Activated CD8-positive, alpha-beta memory T cell treated with anti-CD3 and anti-CD28 coated beads for 1 hour (primary cell): Measurements from ENCODE around the gene RPSA.
"Not testable (repeated sequence)": the region's sequence is repeated elsewhere in the genome, so short reads cannot be mapped to it uniquely, and the experiment has no call there.

ENCODE experiments used
- DNase-seq, 2 donors: peaks; one replicate each; pipeline ENCODE4 v3.0.0-alpha.2; 2020; ENCODE audit warnings: low read depth in 1 of 2; ENCODE audit errors: extremely low read depth in 1 of 2

Gene RPSA

DNA sequence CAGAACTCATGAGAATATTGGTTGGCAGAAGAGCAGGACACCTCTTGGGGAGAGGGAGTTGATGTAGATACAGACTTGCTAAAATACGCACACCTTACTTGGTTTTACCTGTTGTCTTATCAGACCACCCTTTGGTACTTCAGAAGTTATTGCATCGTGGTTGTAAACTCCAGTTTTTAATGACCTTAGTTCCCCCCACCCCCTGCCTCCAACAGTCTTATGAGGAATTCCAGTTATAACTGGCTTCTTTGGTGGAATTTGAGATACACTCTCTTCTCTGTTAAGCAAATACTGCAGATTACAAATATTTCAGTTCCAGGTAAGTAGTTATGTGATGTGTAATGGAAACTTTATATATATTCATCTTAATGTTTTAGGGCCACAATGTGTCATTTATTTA, 18.4 kb upstream of the RPSA start:
- DNase-seq, result no peak

- no peak for DNase-seq
Observed at GRCh38 chr3:39388741-39389248, 17.7 kb upstream of the RPSA start.

DNA sequence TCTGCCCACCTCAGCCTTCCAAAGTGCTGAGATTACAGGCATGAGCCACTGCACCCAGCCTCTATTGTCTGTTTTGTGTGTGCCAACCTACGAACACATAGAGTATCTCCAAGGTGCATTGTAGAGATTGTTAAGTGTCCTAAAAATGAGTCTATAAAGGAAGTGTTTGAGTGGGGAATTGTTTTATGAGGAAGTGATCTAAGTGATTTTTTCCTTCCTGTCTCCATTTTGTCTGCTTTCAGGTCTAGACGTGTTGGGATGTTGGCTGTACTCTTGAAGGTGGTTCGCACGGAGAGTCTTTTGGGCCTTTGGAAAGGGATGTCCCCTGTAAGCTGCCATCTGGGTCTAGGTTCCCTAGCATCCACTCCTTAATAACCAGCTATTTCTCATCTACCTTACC, 16.3 kb upstream of the RPSA start:
- no peak for DNase-seq

DNA sequence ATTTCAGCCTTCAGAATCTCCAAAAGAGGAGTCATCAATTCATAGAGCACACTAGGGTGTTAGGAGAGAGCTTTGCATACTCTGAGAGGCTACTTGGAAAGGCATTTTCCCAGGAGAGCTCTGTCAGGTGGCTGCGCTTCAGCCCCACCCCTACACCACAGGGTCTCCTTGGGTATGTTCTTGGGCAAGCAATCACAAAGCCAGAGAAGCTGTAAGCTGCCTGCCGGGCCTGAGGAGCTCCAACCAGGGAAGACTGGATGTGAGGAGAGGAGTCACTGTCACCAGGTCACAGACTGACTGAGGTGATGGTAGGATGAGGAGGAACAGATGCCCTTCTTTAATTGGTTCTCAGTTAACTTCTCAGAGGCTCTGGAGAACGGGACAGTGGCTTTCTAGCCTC, 9.8 kb upstream of the RPSA start:
- DNase-seq, result no peak

GRCh38 chr3:39398700-39399099, 7.8 kb upstream of the RPSA start:
- DNase-seq, result no peak

- no peak for DNase-seq
Observed at GRCh38 chr3:39401983-39402382, 4.5 kb upstream of the RPSA start.

- DNase-seq, result no peak
Observed at GRCh38 chr3:39404943-39405686, 1.4 kb upstream of the RPSA start.

GRCh38 chr3:39405687-39406367, 693 bp upstream of the RPSA start:
- DNase-seq, result no peak

GRCh38 chr3:39407259-39407629, 724 bp downstream of the RPSA start:
- no peak for DNase-seq

DNA sequence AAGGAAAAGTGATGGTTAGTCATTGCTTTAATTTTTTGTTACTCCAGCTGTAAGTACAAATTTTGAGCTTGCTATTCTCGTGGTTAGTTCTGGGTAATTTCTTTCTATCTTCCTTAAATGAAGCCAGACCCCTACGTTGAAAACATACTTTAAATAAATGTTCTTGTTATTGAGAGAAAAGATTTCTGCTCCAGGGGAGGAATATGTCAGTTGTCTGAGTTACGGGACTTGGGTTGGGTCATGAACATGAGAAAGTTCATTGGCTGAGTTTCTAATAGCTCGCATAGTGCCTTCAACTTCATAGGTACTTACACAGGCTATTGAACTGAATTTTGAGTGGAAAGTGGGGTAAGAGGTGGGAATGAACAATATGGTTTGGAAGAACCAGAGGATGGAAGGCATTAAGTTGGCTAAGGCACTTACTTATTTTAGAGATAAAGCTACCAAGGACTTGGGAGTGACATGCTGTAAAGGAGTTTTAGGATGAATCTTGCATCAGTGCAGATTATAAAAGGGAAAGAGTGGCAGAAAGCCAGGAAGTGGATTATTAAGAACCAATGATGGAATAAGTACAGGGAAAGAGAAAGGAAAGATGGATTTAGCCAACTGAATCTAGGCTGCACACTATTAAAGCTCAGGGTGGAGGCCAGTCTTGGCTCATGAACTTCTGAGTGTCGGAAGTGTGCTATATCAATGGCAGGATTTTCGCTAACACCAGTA, 1.4 kb downstream of the RPSA start:
- DNase-seq, result no peak

DNA sequence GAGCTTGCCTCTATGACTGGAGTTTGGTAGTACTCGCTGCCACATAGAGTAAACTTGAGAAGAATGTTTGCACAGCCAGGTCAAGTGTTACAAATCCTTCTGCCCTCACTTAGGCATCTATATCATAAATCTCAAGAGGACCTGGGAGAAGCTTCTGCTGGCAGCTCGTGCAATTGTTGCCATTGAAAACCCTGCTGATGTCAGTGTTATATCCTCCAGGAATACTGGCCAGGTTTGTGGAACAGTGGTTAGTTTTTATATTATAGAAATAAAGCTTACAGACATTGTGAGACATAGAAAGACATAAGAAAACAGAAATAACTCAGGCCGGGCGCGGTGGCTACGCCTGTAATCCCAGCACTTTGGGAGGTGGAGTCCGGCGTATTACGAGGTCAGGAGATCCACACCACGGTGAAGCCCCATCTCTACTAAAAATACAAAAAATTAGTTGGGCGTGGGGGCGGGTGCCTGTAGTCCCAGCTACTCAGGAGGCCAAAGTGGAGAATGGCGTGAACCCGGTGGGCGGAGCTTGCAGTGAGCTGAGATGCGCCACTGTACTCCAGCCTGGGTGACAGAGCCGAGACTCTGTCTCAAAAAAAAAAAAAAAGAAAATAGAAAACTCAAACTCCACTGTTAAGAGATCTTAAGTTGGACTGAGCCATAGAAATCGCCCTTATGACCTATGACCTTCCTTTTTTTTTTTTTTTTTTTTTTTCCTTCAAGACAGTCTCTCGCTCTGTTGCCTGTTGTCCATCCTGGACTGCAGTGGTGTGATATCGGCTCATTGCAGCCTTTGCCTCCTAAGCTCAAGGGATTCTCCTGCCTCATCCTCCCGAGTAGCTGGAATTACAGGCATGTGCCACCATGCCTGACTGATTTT, 2.2 kb downstream of the RPSA start:
- no peak for DNase-seq

- no peak for DNase-seq
Observed at GRCh38 chr3:39409514-39410136, 3.1 kb downstream of the RPSA start.

DNA sequence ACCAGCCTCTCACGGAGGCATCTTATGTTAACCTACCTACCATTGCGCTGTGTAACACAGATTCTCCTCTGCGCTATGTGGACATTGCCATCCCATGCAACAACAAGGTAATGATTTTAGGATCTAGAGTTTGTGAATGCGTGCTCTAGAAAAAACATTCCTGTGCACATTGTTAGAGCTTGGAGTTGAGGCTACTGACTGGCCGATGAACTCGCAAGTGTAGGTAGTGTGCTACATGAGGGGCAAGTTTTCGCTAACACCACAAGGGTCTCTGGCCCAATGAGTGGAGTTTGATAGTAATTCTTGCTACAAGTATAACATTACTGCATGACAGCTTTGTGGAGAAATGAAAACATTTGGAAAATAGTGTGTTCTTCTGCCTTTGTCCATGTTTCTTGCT, 4.4 kb downstream of the RPSA start:
- no peak for DNase-seq

- no peak for DNase-seq
Observed at GRCh38 chr3:39412668-39413260, 6.2 kb downstream of the RPSA start.

- DNase-seq, result no peak
Observed at GRCh38 chr3:39413691-39414420, 7.3 kb downstream of the RPSA start.

DNA sequence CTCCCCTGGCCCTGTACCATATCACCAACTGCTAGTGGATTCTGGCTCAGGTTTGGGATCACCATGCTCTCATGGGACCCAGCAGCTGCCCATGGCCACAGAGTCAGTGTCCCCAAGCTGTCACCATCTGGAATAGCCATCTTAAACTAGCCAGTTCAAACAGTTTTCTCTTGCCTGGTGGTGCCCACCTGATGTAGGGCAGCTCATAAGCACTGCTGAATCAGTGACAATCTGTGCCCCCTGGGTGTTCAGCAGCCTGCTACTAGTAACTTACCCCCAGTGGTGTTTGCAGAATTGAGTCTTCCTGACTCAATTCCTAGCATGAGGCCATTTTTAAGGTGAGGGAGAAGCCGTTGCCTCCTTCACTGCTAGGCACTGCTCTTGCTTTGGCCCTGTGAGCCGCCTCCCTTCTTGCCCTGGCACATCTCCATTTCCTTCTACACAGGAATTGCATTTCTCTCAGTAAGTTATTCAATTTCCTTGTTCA, 7.9 kb downstream of the RPSA start:
- DNase-seq, result no peak

- DNase-seq, result not testable (repeated sequence)
Observed at GRCh38 chr3:39415302-39415701, 8.8 kb downstream of the RPSA start.

DNA sequence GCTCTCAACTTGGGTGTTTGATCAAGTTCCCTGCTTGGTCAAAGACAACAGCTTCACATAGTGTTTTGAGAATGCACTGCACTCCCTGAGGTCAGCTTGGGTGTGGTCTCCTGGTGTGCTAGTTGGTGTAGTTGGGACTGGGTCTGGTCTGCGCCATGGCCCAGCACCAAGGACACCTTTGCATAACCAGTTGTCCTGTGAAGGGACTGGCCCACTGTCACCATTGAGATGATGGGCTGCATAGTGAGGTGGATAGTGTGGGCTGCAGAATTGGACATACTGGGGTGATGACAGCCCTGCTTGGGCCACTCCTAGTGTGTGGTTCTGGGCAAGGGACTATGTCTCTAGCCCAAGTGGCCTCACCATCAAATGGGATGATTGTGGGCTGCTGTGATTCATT, 9.5 kb downstream of the RPSA start:
- DNase-seq, result no peak

GRCh38 chr3:39416998-39417397, 10.5 kb downstream of the RPSA start:
- DNase-seq, result not testable (repeated sequence)
